Activated T-cell treated with anti-CD3 and anti-CD28 coated beads, Interleukin-2, amount 50 U/mL, for 24 hours (primary cell): Measurements from ENCODE around the gene OTUD1.

Experiments
- DNase-seq: peaks from one replicate; pipeline ENCODE4 v3.0.0-alpha.2; 2020
- H3K27ac Mint-ChIP-seq: 2 replicates; pipeline ENCODE4 v1.8.0; 2020; ENCODE audit warnings: mild to moderate bottlenecking, mixed read lengths
- H3K27me3 Mint-ChIP-seq: 2 replicates; pipeline ENCODE4 v1.8.0; 2020; ENCODE audit warnings: mixed read lengths
- H3K36me3 Mint-ChIP-seq: 2 replicates; pipeline ENCODE4 v1.8.0; 2020; ENCODE audit warnings: low read depth, mixed read lengths
- H3K4me1 Mint-ChIP-seq: 2 replicates; pipeline ENCODE4 v1.8.0; 2020; ENCODE audit warnings: low read depth, mixed read lengths
- H3K4me3 Mint-ChIP-seq: 2 replicates; pipeline ENCODE4 v1.8.0; 2020; ENCODE audit warnings: mild to moderate bottlenecking, moderate library complexity, mixed read lengths
- H3K9me3 Mint-ChIP-seq: 2 replicates; pipeline ENCODE4 v1.8.0; 2020; ENCODE audit warnings: mixed read lengths

The OTUD1 gene

GRCh38 chr10:23469596-23470237 is 30.8 kb downstream of the OTUD1 start:
- H3K27me3 Mint-ChIP-seq, result peaks cover 25% of the 10 kb centered on the region
- no peaks in the 10 kb centered on the region for H3K36me3 Mint-ChIP-seq
- H3K9me3 Mint-ChIP-seq, result no peaks in the 10 kb centered on the region
- DNase-seq, result no peak
- no peak overlapping the region for H3K27ac Mint-ChIP-seq
- H3K4me3 Mint-ChIP-seq, result no peak overlapping the region
- H3K4me1 Mint-ChIP-seq, result peaks cover 15% of the 10 kb centered on the region

- Mint-ChIP-seq H3K4me3 (no peak overlapping the region), H3K27ac (no peak overlapping the region), H3K9me3 (no peaks in the 10 kb centered on the region), H3K36me3 (no peaks in the 10 kb centered on the region), H3K4me1 (peaks cover 15% of the 10 kb centered on the region), H3K27me3 (peaks cover 24% of the 10 kb centered on the region)
- no peak for DNase-seq
These were observed 33.3 kb downstream of the OTUD1 start for GRCh38 chr10:23472181-23472580.

GRCh38 chr10:23474081-23474480 is 35.2 kb downstream of the OTUD1 start:
- Mint-ChIP-seq H3K27me3 (peaks cover 20% of the 10 kb centered on the region), H3K4me3 (no peak overlapping the region), H3K36me3 (no peaks in the 10 kb centered on the region), H3K4me1 (peaks cover 13% of the 10 kb centered on the region), H3K9me3 (no peaks in the 10 kb centered on the region), H3K27ac (no peak overlapping the region)
- no peak for DNase-seq

- Mint-ChIP-seq H3K4me3 (no peak overlapping the region), H3K4me1 (peaks cover 9% of the 10 kb centered on the region), H3K27ac (no peak overlapping the region), H3K36me3 (no peaks in the 10 kb centered on the region), H3K9me3 (no peaks in the 10 kb centered on the region), H3K27me3 (peaks cover 15% of the 10 kb centered on the region)
- DNase-seq, result no peak
These were observed 35.8 kb downstream of the OTUD1 start for GRCh38 chr10:23474626-23475025.

- Mint-ChIP-seq H3K4me1 (peaks cover 4% of the 10 kb centered on the region), H3K4me3 (no peak overlapping the region), H3K27me3 (no peaks in the 10 kb centered on the region), H3K27ac (no peak overlapping the region), H3K36me3 (no peaks in the 10 kb centered on the region), H3K9me3 (no peaks in the 10 kb centered on the region)
- no peak for DNase-seq
These were observed 39.7 kb downstream of the OTUD1 start for GRCh38 chr10:23478570-23478969.

- H3K4me3 Mint-ChIP-seq, result no peak overlapping the region
- no peak for DNase-seq
- H3K27me3 Mint-ChIP-seq, result no peaks in the 10 kb centered on the region
- no peaks in the 10 kb centered on the region for H3K9me3 Mint-ChIP-seq
- H3K27ac Mint-ChIP-seq, result no peak overlapping the region
- no peaks in the 10 kb centered on the region for H3K36me3 Mint-ChIP-seq
- no peaks in the 10 kb centered on the region for H3K4me1 Mint-ChIP-seq
These were observed 41.1 kb downstream of the OTUD1 start for GRCh38 chr10:23479798-23480473.

GRCh38 chr10:23481363-23481961 is 42.6 kb downstream of the OTUD1 start:
- Mint-ChIP-seq H3K36me3 (no peaks in the 10 kb centered on the region), H3K27ac (no peak overlapping the region), H3K4me3 (no peak overlapping the region), H3K9me3 (no peaks in the 10 kb centered on the region), H3K27me3 (no peaks in the 10 kb centered on the region), H3K4me1 (no peaks in the 10 kb centered on the region)
- DNase-seq, result no peak

- H3K9me3 Mint-ChIP-seq, result no peaks in the 10 kb centered on the region
- H3K27ac Mint-ChIP-seq, result no peak overlapping the region
- H3K4me3 Mint-ChIP-seq, result no peak overlapping the region
These were observed 51.2 kb downstream of the OTUD1 start for GRCh38 chr10:23490115-23490514.

More at GRCh38 chr10:23490115-23490514, 51.2 kb downstream of the OTUD1 start:
- DNase-seq, result no peak
- Mint-ChIP-seq H3K36me3 (no peaks in the 10 kb centered on the region), H3K27me3 (peaks cover 9% of the 10 kb centered on the region), H3K4me1 (peaks cover 4% of the 10 kb centered on the region)
